ENCODE data around the gene HNRNPM.

- TF ChIP-seq CTCF (IDR thresholded peaks at IDR 0.05) (no peak), EP300 (IDR thresholded peaks at IDR 0.05) (no peak)
These were observed 25.0 kb downstream of the HNRNPM start for GRCh38 chr19:8469613-8470368.

Data from ovary (tissue), 3 donors.